ENCODE data around the gene GPC2. TPM values are rescaled to one million over a fixed set of nuclear protein-coding genes. Genes with fewer than 3 reads are reported as not detected.
"Not testable (repeated sequence)": the region's sequence is repeated elsewhere in the genome, so short reads cannot be mapped to it uniquely, and the experiment has no call there.

Gene GPC2
- polyA plus RNA-seq, 4 donors = 8.7 to 14.5 (median 9.3) TPM

- no peak for DNase-seq (ENCODE audit: low read depth in 4 of 4, low spot score in 3 of 4)
Measured at GRCh38 chr7:100204454-100204853, 27.3 kb upstream of the GPC2 start.

DNA sequence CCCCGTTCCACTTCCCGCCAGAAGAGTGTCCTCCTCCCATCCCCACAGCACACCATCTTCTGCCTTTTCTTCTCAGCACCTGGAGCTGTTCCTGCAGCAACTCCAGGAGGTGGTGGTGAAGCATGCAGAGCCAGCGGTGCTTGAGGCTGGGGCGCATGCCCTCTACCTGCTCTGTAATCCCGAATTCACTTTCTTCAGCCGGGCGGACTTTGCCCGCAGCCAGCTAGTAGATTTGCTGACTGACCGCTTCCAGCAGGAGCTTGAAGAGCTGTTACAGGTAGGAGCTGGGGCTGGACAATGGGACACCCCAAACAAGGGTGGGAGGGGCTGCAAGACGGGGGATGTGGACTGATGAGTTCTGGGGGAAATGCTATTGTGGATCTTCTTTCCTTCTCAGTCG is 23.5 kb upstream of the GPC2 start:
- no peak for DNase-seq (ENCODE audit: low read depth in 4 of 4, low spot score in 3 of 4)

DNA sequence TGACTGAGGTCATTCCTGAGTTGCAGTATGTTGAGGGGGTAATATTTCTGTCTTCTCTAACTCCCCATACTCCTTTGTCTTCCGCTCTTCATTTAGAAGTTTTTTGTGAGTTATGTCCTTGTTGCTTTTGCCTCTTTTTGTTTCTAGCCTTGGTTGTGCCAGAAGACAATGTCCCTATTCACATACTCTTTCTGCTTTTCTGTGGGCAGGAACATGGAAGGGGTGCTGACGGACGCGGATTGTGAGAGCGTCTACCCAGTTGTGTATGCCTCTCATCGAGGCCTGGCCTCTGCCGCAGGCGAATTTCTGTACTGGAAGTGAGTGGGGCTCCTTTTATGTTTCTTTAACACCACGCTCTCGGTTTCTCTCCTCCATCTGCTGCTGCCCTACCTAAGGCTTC is 21.1 kb upstream of the GPC2 start:
- DNase-seq (ENCODE audit: low read depth in 4 of 4, low spot score in 3 of 4) = no peak

DNA sequence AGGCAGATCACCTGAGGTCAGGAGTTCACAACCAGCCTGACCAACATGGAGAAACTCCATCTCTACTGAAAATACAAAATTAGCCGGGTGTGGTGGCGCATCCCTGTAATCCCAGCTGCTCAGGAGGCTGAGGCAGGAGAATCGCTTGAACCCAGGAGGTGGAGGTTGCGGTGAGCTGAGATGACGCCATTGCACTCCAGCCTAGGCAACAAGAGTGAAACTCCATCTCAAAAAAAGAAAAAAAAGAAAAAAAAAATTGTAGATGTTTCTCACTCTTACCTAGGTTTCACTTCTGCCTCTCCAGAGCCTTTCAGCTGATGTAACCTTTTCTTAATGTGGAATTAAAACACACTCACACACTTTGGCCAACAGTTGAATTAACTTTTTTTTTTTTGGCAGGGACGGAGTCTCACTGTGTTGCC is 18.7 kb upstream of the GPC2 start:
- not testable (repeated sequence) for DNase-seq (ENCODE audit: low read depth in 4 of 4, low spot score in 3 of 4)

DNA sequence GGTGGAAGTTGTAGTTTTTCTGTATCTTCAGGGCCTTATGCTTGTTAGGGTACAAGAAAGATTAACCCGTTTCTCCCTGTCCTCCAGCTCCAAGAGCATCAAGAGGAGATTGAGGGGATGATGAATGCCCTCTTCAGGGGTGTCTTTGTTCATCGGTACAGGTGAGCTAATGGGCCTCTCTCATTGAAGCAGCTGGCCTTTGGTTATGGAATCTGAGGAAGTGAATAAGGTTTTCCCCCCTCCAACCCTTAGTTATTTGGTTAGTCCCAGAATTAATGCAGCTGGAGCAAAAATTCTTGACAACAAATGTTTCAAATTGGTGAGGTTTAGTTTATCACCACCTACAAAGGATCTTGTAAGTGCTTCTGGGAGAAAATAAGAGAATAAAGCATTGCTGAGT is 18.0 kb upstream of the GPC2 start:
- DNase-seq (ENCODE audit: low read depth in 4 of 4, low spot score in 3 of 4) = no peak

GRCh38 chr7:100192969-100193368 is 15.8 kb upstream of the GPC2 start:
- DNase-seq (ENCODE audit: low read depth in 4 of 4, low spot score in 3 of 4) = no peak

DNA sequence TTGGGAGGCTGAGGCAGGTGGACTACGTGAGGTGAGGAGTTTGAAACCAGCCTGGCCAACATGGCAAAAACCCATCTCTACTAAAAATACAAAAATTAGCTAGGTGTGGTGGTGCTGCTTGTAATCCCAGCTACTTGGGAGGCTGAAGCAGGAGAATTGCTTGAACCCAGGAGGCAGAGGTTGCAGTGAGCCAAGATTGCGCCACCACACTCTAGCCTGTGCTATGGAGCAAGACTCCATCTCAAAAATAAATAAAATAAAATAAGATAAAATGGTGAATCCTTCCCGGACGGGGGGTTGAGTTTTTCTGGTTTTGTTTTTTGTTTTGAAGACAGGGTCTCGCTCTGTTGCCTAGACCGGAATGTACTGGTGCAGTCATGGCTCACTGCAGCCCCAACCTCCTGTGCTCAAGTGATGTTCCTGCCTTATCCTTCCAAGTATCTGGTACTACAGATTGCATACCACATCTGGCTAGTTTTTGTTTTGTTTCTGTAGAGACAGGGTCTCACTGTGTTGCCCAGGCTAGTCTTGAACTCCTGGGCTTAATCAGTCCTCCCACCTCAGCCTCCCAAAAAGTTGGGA is 15.2 kb upstream of the GPC2 start:
- not testable (repeated sequence) for DNase-seq (ENCODE audit: low read depth in 4 of 4, low spot score in 3 of 4)

- no peak for DNase-seq (ENCODE audit: low read depth in 4 of 4, low spot score in 3 of 4)
Measured at GRCh38 chr7:100191775-100192174, 14.6 kb upstream of the GPC2 start.

- DNase-seq (ENCODE audit: low read depth in 4 of 4, low spot score in 3 of 4) = no peak
Measured at GRCh38 chr7:100190048-100190711, 13.0 kb upstream of the GPC2 start.

DNA sequence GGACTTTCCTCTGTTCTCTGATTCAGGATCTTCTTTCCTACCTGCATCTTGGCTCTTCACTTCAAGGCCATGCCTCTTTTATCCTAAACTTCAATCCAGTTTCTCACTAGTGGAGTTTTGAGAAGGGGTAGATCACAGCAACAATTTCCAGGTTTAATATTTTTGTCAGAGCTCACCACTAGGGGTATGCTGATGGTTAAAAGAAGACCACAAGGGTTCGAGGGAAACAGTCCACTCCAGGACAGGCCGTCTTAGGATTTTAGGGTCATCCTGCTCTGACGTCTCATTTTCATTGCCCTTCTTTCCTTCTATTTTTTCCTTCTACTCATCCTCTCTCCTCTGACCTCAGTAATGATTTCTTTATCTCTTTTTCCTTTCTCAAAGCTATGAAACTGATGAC is 11.9 kb upstream of the GPC2 start:
- no peak for DNase-seq (ENCODE audit: low read depth in 4 of 4, low spot score in 3 of 4)

DNA sequence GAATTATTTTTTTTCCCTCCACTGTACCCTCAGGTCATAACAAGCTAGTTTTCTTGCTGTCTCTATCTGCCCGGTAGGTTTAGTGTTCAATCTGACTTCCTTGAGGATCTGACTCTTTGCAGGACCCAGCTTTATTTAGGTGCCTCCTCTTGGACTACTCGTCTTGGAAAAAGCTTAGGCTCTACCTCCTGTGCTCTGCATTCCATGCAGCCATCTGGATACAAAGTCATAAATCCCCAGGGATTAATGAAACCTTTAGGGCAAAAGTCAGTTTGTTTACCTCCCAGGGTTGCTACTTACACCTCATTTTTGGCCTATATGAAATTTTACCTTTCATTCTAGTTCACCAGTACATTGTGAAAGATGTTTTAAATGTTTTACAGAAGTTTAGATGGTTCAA is 8.5 kb upstream of the GPC2 start:
- DNase-seq (ENCODE audit: low read depth in 4 of 4, low spot score in 3 of 4) = no peak

DNA sequence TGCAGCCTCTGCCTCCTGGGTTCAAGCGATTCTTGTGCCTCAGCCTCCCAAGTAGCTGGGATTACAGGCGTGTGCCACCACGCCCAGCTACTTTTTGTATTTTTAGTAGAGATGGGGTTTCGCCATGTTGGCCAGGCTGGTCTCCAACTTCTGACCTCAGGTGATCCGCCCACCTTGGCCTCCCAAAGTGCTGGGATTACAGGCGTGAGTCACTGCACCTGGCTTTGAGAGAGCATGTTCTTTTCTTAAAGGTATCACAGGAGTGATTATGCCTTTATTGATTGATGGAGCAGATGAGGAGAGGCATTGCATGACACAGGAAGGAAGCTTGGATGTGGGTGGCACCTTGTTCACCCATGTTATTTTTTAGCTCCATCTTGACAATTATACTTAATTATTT is 5.9 kb upstream of the GPC2 start:
- not testable (repeated sequence) for DNase-seq (ENCODE audit: low read depth in 4 of 4, low spot score in 3 of 4)

DNA sequence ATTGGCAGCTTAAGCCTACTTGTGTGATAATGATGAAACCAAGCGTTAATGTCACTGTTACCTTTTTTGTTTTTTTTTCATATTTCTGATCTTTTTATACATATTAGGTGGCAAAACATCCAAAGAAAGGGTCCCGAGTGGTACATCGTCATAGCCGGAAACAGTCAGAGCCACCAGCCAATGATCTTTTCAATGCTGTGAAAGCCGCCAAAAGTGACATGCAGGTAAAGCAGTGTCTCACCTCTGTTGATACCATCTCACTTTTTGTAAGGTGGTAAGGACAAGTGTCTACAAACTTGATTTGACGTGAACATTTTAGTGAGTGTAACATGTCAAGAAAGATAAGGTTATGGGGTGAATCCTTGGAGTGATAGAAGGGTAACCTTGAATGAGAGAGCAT is 5.4 kb upstream of the GPC2 start:
- not testable (repeated sequence) for DNase-seq (ENCODE audit: low read depth in 4 of 4, low spot score in 3 of 4)

GRCh38 chr7:100180084-100180483 is 2.9 kb upstream of the GPC2 start:
- not testable (repeated sequence) for DNase-seq (ENCODE audit: low read depth in 4 of 4, low spot score in 3 of 4)

DNA sequence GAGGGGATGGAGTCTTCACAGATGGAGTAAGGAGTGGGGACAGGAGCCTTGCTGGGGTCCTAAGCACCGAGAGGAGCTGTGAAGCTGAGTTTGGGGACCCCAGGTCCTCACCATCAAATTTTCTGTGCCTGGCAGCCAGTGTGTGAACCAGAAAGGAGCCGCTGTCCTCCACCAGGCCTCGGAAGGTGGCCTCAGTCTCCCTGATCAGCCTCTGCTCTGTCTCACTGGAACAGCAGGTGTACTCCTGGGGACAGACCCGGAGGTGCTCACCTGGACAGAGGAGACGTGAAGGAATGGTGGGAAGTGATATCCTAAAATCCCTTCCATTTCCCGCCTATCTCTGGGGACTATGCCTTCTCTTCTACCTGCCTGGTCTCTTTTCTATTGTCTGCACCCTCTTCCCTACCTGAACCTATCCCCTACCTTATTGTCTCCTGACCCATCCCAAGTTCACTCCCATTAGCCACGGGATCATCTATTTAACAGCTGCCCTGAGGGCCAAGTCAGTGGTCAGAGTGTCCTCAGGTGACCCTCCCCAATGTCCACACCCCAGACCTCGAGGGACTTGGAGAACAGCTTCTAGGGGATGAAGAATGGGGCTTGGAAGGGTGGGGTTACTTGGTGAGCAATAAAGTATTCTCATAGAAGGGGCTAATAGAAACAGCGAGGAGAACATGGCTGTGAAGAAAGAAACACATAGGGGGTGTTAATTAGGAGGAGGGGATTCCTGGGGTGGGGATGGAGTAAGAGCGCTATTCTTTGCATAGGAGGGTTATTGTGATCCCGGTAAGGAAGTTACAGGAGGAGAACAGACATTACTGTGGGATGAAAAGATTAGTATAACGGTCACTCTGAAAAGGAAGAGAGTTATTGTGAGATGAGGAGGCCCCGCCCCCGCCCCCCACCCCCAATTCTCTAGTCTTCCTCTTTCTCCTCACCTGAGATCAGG is 811 bp downstream of the GPC2 start:
- no peak for DNase-seq (ENCODE audit: low read depth in 4 of 4, low spot score in 3 of 4)

GRCh38 chr7:100175296-100175935 is 1.8 kb downstream of the GPC2 start:
- no peak for DNase-seq (ENCODE audit: low read depth in 4 of 4, low spot score in 3 of 4)

DNA sequence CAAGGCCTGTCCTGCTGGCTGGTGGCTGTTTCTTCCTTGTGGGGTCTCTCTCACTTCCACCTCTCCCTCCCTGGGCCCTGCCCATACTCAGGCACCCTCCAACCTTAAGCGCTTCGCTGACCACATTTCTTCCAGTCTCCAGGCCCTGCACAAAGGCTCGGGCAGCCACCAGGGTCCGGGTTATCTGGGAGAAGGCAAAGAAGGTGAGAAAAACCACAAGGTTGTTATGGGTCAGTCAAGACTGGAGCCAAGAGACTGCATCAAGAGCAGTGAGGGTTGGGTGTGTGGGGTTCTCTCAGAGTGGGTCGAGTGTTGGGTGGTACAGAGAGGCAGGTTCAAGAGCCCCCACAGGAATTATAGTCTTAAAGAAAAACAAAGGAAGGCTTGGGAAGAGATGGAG is 2.6 kb downstream of the GPC2 start:
- DNase-seq (ENCODE audit: low read depth in 4 of 4, low spot score in 3 of 4) = no peak

GRCh38 chr7:100173806-100174495 is 3.2 kb downstream of the GPC2 start:
- no peak for DNase-seq (ENCODE audit: low read depth in 4 of 4, low spot score in 3 of 4)

DNA sequence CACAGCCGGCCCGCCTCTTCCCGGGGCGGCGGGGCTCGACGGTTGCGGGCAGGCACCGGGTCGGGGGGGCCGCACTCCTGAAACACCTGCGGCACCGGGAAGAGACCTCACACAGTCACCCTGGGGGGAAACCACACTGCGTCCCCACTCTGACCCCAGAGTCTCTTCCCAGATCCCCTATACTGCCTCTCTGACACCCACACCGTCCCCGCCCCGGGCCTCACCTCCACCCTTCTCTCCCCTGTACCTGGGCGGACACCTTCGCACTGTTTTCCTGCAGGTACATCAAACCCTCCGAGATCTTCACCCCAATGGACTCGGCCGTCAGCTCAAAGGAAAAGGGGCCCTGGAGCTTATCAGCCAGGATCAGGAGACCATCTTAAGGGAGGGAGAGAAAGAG is 5.3 kb downstream of the GPC2 start:
- no peak for DNase-seq (ENCODE audit: low read depth in 4 of 4, low spot score in 3 of 4)

DNA sequence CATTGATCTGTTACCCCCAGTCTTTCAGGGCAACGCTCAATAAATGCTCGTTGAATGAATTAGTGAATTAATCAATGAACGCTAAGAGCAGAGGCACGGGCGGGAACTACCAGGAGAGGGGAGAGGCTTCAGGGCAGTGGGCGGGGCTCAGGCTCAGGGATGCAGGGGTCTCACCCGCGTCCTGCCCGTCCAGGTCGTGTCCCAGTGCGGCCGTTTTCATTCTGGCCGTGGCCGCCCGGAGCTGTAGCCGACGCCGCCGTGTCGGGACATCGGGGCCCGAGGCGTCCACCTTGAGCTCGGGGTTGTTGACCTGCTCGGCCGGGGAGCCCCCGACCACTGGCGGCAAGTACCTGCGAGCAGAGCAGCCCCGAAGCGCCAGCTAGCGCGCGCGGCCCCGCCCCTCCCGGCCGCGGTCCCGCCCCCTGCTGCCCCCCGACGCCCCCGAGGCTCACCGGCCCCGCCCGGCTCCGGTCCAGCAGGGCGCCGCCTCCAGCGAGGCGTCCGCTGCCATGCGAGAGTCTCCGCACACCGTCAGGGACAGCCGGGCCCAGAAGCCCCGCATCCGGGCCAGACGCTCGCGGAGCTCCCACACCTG is 6.0 kb downstream of the GPC2 start:
- DNase-seq (ENCODE audit: low read depth in 4 of 4, low spot score in 3 of 4) = no peak
